Endothelial cell (in vitro differentiated cells): ENCODE results near the gene IYD. TPM values are rescaled to one million over a fixed set of nuclear protein-coding genes. Genes with fewer than 3 reads are reported as not detected.

Source experiments
- DNase-seq: peaks from one replicate; pipeline ENCODE4 v3.0.0; 2021; ENCODE audit warnings: low spot score
- H3K27ac Mint-ChIP-seq: one replicate; pipeline ENCODE4 v1.8.0; 2021; ENCODE audit warnings: mixed read lengths, inconsistent platforms; ENCODE audit not compliant: unreplicated experiment
- H3K27me3 Mint-ChIP-seq: one replicate; pipeline ENCODE4 v1.8.0; 2021; ENCODE audit warnings: mild to moderate bottlenecking, moderate library complexity, mixed read lengths, inconsistent platforms; ENCODE audit not compliant: unreplicated experiment
- H3K36me3 Mint-ChIP-seq: one replicate; pipeline ENCODE4 v1.8.0; 2021; ENCODE audit warnings: mild to moderate bottlenecking, low read depth, mixed read lengths, inconsistent platforms; ENCODE audit not compliant: unreplicated experiment
- H3K4me1 Mint-ChIP-seq: one replicate; pipeline ENCODE4 v1.8.0; 2021; ENCODE audit warnings: mild to moderate bottlenecking, mixed read lengths, inconsistent platforms; ENCODE audit not compliant: unreplicated experiment
- H3K4me3 Mint-ChIP-seq: one replicate; pipeline ENCODE4 v1.8.0; 2021; ENCODE audit warnings: mild to moderate bottlenecking, mixed read lengths, inconsistent platforms; ENCODE audit not compliant: unreplicated experiment
- H3K9me3 Mint-ChIP-seq: one replicate; pipeline ENCODE4 v1.8.0; 2021; ENCODE audit warnings: mixed read lengths, inconsistent platforms; ENCODE audit not compliant: unreplicated experiment
- CTCF ChIP-seq: fragments of 200-600 bp; sonication (generic); IDR thresholded peaks from one replicate; pipeline ENCODE4 v1.5.0; 2021; ENCODE audit warnings: antibody characterized with exemption; ENCODE audit not compliant: unreplicated experiment
- total RNA-seq: library from RNA; stranded (reverse); fragmentation: NEBNext Ultra II Directional; extraction: Animal tissue kit (Norgen Biotek cat#: 25700); gene quantifications from one replicate; pipeline ENCODE4 v1.2.1, GENCODE V29; 2021; ENCODE audit not compliant: unreplicated experiment

The IYD gene
- total RNA-seq, 1 donor from 2014 or later = not detected

GRCh38 chr6:150380256-150380655 lies 11.4 kb downstream of the IYD start:
- TF ChIP-seq CTCF = no peak
- DNase-seq = no peak
- H3K27me3 Mint-ChIP-seq = no peaks in the 10 kb centered on the region
- H3K4me1 Mint-ChIP-seq = peaks cover 8% of the 10 kb centered on the region
- no peaks in the 10 kb centered on the region for H3K9me3 Mint-ChIP-seq
- H3K27ac Mint-ChIP-seq = no peak overlapping the region
- H3K36me3 Mint-ChIP-seq = no peaks in the 10 kb centered on the region
- H3K4me3 Mint-ChIP-seq = no peak overlapping the region

GRCh38 chr6:150382171-150382570 lies 13.4 kb downstream of the IYD start:
- TF ChIP-seq CTCF = no peak
- H3K4me3 Mint-ChIP-seq = no peak overlapping the region

GRCh38 chr6:150391414-150391813 lies 22.6 kb downstream of the IYD start:
- Mint-ChIP-seq H3K36me3 (no peaks in the 10 kb centered on the region), H3K27me3 (peaks cover 1% of the 10 kb centered on the region), H3K9me3 (no peaks in the 10 kb centered on the region), H3K4me1 (no peaks in the 10 kb centered on the region), H3K27ac (no peak overlapping the region), H3K4me3 (no peak overlapping the region)
- DNase-seq = no peak
- TF ChIP-seq CTCF = no peak

More at GRCh38 chr6:150382171-150382570, 13.4 kb downstream of the IYD start:
- H3K4me1 Mint-ChIP-seq = peaks cover 8% of the 10 kb centered on the region
- H3K9me3 Mint-ChIP-seq = no peaks in the 10 kb centered on the region
- DNase-seq = no peak
- H3K27me3 Mint-ChIP-seq = no peaks in the 10 kb centered on the region
- no peak overlapping the region for H3K27ac Mint-ChIP-seq
- no peaks in the 10 kb centered on the region for H3K36me3 Mint-ChIP-seq

- Mint-ChIP-seq H3K27me3 (peaks cover 1% of the 10 kb centered on the region), H3K9me3 (no peaks in the 10 kb centered on the region), H3K4me3 (no peak overlapping the region), H3K36me3 (no peaks in the 10 kb centered on the region), H3K27ac (no peak overlapping the region), H3K4me1 (no peaks in the 10 kb centered on the region)
- no peak for TF ChIP-seq CTCF
- DNase-seq = no peak
Observed at GRCh38 chr6:150391890-150392289, 23.1 kb downstream of the IYD start.

GRCh38 chr6:150392452-150393220 lies 23.8 kb downstream of the IYD start:
- no peaks in the 10 kb centered on the region for H3K4me1 Mint-ChIP-seq
- no peak overlapping the region for H3K27ac Mint-ChIP-seq
- no peaks in the 10 kb centered on the region for H3K36me3 Mint-ChIP-seq
- H3K27me3 Mint-ChIP-seq = peaks cover 1% of the 10 kb centered on the region
- no peaks in the 10 kb centered on the region for H3K9me3 Mint-ChIP-seq
- TF ChIP-seq CTCF = no peak
- DNase-seq = no peak
- no peak overlapping the region for H3K4me3 Mint-ChIP-seq
